HG03064 (cell line): ENCODE measurements around the gene SMIM20.
"Not testable (repeated sequence)": the region's sequence is repeated elsewhere in the genome, so short reads cannot be mapped to it uniquely, and the experiment has no call there.

Source experiments
- ATAC-seq: cut with Tn5 transposase; IDR thresholded peaks from one replicate; pipeline ENCODE4 v1.9.1; 2021; ENCODE audit warnings: low read depth; ENCODE audit not compliant: unreplicated experiment

SMIM20 gene

DNA sequence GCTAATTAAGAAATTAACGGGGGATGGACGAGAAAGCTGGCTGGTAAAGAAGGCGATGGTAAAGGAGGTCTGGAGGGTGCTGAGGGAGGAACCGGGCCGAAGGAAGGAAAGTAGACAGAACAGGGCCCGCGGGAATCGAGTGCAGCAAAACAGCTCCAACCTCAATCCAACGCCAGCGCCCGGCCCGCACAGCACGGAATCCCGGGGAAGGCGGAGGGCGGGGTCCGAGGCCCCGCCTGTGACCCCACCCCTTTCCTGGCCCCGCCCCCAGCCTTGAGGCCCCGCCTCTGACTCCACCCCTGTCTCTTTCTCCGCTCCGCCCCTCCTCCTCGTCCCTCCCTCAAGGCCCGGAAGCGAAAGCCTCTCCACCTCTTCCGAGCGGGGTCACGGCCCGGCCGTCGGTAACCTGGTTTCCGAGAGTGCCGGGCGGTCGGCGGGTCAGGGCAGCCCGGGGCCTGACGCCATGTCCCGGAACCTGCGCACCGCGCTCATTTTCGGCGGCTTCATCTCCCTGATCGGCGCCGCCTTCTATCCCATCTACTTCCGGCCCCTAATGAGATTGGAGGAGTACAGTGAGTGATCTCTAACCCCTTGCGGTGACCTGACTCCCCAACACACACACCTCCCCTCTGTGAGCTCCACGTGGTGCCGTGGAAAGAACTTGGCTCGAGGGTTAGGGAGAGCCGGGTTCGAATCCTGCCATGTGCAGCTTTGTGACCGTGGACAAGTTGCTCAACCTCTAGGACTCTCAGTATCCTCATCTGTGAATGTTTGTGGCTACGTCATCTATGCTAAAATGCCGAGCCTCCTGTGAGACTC is at the start of gene SMIM20:
TSS of gene SMIM20 (plus strand) at position 370 of the 819 bp plus-strand sequence. CDS start at position 464, 94 bp downstream.
- ATAC-seq = peak; percentile 95

DNA sequence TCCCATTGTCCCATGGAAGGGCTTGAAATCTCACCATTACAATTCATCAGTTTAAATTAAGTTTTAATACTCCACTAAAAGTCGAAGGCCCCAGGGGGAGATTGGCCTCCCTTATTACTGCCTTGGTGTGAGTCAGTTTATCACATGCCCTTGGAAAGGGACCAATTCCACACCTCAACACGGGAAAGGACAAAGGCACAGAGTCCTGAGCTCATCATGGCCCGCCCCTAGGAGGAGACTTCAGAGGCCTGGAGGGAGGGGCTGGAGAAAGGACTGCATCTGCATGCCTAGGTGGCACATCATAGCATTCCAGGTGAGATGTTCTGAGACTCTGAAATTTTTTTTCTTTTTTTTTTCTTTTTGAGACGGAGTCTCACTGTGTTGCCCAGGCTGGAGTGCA is 48.4 kb upstream of the SMIM20 start:
- no peak for ATAC-seq

DNA sequence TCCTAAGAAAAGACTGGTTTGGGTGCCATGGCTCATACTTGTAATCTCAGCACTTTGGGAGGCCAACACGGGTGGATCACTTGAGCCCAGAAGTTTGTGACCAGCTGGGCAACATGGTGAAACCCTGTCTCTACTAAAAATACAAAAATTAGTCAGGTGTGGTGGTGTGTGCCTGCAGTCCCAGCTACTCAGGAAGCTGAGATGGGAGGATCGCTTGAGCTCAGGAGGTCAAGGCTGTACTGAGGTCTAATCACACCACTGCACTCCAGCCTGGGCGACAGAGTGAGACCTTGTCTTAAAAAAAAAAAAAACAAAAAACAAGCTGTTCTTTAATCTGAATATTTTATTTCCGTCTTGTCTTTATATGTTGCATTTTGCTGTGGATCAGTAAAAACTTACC is 47.6 kb upstream of the SMIM20 start:
- ATAC-seq = not testable (repeated sequence)

DNA sequence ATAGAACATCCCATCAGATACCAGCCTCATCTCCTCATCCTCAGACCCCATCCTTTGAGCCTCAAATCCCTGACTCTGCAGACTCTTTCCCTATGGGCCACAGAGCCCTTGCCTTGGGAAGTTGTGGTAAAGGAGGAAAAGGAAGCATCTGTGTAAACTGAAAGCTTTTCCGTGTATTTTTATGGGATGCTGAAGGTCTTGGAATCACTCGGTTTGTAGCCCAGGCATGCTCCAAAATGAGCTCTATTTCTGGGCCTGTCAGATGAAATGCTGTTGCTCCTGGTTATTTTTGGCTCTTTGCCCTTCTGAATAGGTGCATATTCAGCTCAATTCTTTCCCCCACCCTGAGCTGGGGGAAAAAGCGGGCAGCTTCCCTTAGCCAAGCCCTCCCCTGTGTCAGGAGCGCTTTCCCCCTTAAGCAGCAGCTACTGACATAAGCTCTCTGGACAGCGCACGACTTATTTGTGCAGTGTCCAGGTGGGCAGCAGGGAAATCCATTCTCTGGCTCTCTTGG is 46.2 kb upstream of the SMIM20 start:
- ATAC-seq = no peak

DNA sequence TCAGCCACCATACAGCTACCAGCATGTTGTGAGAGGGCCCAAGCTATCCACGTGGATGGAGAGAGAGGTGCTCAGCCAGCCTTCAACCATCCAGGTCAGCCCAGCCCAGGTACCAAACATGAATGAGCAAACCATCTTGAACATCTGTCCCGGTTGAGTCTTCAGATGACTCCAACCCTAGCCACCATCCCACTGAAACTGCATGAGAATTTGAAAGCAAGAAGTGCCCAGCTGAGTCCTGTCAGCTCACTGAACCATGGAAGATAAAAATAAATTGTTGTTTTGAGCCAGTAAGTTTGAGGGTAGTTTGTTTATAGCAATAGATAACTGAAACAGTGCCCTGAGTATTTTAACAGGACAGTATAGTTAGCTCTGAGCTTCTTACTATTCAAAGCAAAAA is 43.9 kb upstream of the SMIM20 start:
- ATAC-seq = no peak

DNA sequence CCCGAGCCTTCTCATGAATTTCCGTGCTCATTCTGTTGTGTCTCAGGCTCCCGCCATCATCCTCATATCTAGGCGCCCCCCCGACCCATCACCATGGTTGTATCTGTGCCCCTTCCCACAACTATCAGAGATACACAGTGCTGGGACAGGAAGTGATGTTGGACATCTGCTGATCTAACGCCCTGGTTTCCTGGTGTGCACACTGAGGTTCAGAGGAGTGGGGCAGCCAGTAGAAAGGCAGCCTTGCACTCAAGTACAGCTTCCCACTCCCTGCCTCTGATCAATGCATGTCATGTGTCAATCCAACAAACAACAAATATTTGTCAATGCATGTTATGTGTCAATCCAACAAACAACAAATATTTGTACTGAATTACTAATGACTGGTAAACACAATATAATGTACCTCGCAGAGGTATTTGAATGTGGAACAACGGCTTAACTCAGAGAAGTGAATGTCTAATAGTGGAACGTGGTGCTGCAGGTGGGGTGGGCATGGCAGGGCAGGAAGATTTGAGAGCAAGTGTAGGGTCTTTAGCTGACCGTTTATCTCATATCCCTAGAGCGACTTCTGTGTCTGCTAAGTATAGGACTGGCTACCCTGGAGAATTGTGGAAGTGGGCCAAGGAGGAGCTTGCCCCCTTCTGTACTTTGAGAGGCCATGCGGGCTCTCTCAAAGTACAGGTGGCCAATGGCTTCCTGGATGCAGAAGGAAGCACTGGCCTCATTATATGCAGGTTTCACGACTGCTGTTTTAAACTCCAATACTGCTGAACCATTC is 41.0 kb upstream of the SMIM20 start:
- no peak for ATAC-seq

DNA sequence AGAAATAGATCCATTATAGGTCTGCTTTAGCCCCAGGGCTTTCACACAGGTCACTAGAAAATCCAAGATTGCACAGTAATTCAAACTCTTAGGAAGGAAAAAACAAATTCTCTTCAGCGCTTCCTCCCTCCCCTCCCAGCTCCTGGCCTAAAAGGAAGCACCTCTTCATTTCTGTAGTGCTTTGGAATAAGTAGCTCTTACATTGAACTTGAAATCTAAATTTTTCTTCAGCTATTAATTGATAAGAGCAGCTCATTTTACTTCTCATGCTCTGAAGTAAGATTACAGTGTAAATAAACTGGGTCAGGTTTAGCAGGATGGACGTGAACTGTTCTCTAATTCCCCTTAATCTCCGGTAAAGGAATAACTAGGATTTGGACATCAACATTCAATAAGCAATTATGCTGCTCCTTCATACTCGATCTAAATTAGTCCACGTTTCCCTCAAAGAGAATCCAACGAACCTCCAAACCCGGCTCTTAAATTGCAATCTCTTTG is 40.3 kb upstream of the SMIM20 start:
- ATAC-seq = no peak

DNA sequence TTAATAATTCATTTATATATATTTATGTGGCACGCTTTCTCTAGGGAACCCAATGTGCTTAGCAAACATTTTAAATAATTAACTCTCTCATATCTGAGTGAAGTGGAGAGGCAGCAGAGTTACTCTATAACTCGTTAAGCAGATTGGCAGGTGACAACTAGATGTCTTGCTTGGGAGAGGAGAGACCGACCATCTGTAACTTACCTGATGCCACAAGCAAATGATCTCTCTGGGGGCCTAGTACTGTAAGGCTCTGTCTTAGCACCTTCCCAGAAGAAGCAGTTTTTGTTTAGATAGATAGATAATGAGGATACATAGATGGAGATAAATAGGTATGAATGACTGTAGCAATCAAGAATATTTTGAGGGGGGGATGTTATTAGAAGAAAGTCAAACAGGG is 39.4 kb upstream of the SMIM20 start:
- ATAC-seq = peak; percentile 49

DNA sequence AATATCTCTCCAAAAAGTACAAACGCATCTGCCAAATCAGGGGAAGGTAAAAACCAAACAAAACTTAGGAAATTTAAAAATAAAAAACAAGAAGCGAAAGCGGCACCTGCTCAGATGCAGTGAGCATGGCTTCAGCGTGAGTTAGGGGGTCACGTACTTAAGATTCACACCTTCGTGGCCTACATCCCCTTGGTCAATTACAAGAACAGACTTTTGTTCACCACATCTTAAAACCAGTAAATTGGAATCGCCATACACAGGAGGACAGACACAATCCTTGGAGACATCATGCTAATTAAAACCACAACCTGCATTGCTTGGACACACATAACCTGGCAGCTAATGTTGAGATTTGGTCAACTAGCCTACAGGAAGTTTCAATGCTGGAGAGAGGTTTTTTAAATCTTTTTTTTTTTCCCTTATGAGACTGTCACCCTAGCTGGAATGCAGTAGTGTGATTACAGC is 38.7 kb upstream of the SMIM20 start:
- ATAC-seq = peak; percentile 61

DNA sequence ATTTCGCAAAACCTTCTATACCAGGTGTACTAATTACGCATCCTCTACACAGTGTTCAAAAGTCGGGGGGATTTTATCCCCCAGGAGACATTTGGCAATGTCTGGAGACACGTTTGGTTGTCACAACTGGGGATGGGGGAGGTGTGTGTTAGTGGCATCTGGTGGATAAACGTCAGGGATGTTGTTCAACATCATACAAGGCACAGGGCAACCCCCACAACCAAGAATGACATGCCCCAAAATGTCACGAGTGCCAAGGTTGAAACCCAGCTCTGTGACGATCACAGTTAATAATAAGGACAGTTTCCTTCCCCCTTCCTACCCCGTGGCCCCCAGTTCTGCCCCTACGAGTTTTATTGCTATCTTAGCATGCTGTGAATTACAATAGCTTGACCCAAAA is 35.3 kb upstream of the SMIM20 start:
- no peak for ATAC-seq

DNA sequence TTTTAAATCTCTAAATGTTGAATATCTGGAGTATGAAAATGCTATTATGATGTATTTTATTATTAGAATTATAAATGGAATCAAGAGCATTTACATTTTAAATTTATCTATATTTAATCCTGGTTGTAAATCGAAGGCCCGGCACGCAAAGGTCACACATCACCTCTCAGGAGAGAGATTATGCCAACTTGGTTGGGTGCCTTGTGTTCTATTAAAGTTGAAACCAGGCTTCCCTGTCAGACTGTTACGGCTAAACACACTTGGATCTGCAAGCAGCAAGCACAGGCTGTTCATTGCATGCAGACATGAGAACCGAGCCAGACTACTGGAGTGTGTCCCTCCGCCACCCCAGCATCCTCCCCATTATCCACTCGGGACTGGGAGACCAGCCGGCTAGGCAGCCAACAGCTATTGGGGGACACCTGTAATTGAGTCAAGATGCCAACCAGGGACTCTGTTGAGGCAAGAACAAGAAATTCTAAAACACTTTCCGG is 34.9 kb upstream of the SMIM20 start:
- no peak for ATAC-seq

DNA sequence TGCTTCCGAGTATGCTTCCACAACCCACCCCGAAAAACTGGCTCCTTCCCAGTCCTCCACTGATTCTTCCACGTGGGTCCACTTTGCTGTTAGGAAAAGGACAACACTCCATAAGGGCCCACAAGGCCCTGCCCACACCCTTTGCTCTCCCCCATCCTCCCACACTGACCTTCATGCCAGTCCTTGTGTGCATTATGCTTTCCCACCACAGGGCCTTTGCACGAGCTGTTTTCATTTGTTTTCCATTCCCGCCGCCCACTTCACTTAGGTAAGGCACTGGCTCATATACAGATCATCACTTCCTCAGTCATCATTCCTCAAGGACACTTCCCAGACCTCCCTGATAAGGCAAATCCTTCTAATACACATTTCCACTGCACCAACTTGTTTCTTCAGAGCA is 34.4 kb upstream of the SMIM20 start:
- ATAC-seq = no peak

DNA sequence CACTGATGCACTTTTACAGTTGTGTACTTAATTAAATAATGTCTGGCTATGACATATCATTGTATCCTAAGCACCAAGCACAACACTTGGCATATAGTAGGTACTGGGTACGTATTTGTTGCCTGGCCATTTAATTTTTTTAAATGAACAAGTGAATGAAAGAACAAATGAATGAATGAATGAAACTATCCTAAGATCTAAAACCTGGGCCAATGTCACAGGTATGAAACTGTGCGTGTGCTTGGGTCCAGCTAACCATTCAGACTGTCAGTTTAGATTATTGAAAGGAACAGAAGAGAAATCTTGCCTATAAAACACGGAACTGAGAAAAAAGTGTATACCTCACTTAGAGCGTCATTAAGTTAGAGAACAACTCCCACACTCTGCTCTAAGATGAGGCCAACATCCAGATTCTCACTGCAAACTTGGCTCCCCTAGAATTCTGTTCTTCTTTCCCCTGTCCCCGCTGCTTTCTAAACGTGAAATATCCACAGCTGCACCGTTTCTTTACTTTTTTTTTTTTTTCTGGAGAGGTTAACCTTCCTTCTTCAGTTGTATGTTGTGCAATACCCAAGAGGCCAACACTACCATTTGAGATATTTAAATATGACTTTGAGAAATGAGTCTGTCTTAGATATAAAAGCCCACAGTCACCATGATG is 33.9 kb upstream of the SMIM20 start:
- ATAC-seq = peak; percentile 44

DNA sequence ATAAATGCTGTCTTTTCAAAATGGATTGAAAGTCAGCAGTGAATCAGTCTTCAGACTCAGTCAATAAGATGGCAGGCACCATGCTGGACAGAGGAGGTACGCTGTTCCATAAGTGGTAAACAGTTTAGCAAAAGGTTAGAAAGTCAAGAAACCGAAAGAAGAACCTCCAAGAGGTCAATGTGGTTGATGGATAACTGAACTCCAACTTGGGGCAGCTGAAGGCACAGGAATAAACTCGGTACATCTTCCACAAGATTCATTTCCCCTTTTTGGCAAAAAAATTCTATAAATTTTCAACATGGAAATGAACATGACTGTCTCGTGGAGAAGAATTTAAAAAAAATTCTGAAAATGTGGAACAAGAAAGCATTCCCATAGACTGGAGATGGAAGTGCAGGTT is 32.8 kb upstream of the SMIM20 start:
- no peak for ATAC-seq

DNA sequence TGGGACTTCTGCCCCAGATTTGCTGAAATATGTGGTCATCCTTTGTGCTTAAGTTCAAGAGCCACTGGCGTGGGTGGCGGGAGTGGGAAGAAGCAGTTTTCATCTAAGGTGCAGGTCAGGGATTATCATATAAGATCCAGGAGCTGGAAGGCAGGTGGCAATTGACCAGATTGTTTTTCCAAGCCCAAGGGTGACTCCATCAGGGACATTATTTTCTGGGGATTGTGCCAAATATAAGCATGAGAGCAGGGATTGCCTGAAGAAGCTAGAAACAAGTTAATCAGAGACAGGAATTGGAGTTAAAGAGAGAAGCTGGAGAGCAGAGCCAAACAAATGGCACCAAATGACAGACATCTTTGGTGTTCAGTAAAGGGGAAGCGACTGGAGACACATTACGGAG is 31.8 kb upstream of the SMIM20 start:
- no peak for ATAC-seq

DNA sequence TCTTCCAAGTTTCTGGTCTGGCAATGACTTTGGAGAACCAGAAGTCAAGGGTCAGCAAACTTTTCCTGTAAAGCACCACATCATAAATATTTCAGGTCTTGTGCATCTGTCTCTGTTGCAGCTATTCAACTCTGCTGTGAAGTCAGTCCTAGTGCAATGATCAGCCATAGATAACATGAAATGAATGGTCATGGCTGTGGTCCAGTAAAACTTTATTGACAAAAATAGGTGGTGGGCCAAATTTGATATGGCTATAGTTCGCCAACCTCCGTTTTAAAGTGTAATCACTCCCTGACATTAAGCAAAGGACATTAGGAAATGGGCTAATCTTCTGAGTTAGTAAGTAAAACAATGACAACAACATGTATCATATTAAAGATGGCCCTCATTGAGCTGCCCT is 30.5 kb upstream of the SMIM20 start:
- ATAC-seq = no peak

DNA sequence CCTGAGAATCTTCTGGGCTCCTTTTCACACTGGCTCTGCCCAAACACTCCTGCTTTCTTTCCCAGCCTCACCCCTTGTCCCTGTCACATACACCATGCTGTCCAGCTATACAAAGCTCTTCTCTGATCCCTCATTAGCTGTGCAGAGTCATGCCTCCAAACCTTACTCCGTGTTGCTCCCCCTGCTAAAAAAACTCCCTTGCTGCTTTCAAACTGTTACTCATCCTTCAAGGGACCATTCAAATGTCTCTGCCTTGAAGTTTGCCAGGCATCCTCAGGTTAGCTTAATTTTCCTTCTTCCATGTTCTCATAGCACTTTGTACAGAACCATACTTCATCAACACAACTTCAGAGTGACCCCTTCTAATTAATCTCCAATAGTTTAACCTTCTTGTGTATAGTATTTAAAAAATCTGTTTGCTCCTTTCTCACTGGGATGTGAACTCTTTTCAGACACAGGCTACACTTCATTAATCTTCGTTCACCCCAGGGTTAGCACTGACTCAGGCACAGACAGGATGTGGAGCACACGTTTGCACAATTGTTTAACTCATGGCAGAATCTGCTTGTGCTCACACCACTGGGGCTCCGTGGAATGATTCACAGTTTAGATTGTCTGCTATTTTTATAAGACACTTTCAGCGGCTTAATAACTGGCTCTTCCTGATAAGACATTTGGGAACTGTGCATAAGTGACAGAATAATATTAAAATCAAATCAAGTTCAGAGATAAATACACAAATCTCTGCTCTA is 29.8 kb upstream of the SMIM20 start:
- no peak for ATAC-seq

DNA sequence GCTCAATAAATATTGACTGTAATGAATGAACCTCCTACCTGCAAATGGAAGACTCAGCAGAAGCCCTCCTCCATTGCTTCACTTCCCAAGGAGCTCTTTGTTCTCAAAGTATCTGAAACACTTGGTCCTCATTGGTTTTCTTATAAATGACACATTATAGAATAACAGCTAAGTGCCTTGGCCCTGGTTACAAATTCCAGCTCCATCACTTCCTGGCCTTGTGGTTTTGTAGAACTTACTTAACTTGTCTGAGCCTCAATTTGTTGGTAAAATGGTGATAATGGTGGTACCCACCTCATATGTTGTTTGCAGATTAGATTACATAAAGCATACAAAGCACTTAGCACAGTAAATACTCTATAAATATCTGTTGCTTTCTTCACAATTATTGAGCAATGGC is 25.2 kb upstream of the SMIM20 start:
- no peak for ATAC-seq

DNA sequence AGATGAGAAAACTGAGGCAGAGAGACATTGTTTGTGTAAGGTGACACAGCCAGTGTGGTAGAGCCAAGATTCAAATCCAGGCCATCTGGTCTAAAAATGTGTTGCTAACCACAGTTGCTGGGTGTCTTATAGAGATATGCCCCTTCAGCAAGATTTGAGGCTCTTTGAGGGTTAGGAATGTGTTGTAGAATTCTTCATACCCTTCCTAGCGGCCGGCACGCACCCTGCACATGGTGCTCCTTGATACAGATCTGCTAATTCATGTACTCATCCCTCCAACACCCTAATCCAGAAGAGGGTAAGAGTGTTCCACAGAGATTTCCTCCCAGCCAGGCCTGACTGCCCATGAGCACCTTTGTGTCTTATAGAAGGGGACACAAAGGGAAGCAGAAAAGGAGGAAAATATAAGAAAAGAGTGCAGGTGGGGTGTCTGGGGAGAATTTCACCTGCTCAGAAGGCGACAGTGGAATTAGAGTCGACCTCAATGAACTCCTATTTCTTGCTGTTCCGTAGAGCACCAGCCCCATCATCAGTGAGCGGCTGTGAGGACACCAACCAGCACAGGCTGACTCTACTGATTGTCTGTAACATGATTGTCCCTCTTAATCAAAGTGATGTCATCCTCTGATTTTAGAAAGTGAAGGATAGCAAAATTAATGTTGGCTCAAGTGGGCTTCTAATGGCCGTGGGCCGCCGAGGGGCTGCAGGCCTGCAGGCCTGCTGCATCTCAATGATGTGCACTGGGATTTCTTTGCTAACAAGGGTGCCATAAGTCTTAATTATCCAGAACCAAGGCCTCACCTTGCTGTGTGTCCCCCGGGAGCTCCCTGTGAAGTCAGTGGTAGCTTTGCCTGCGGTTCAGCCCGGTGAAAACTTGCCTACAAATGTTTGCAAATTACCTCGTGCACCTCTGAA is 24.2 kb upstream of the SMIM20 start:
- no peak for ATAC-seq
